Endodermal cell (in vitro differentiated cells): ENCODE data around the gene GRB14. TPM values are rescaled to one million over a fixed set of nuclear protein-coding genes. Genes with fewer than 3 reads are reported as not detected.

Experiments used
- DNase-seq: peaks from one replicate; pipeline ENCODE4 v3.0.0-alpha.2; 2017
- H3K27ac ChIP-seq: 2 replicates; pipeline ENCODE4 v1.5.1; 2013; ENCODE audit warnings: mild to moderate bottlenecking, low read depth, low read length, moderate library complexity
- H3K27me3 ChIP-seq: 2 replicates; pipeline ENCODE4 v1.6.1; 2013; ENCODE audit warnings: mild to moderate bottlenecking, low read length, moderate library complexity; ENCODE audit not compliant: insufficient read depth, control insufficient read depth, poor library complexity, severe bottlenecking
- H3K36me3 ChIP-seq: 2 replicates; pipeline ENCODE4 v1.7.0; 2013; ENCODE audit warnings: mild to moderate bottlenecking, low read length, moderate library complexity; ENCODE audit not compliant: control insufficient read depth, insufficient read depth
- H3K4me1 ChIP-seq: one replicate; pipeline ENCODE4 v1.7.0; 2013; ENCODE audit warnings: low read length; ENCODE audit not compliant: control insufficient read depth, insufficient read depth
- H3K4me3 ChIP-seq: 2 replicates; pipeline ENCODE4 v1.5.1; 2013; ENCODE audit warnings: mild to moderate bottlenecking, low read length, moderate library complexity
- H3K9ac ChIP-seq: 2 replicates; pipeline ENCODE4 v1.6.1; 2013; ENCODE audit warnings: mild to moderate bottlenecking, low read length, moderate library complexity; ENCODE audit not compliant: poor library complexity, severe bottlenecking; ENCODE audit errors: extremely low read depth
- H3K9me3 ChIP-seq: 2 replicates; pipeline ENCODE4 v1.6.1; 2013; ENCODE audit warnings: mild to moderate bottlenecking, low read length, moderate library complexity; ENCODE audit not compliant: control insufficient read depth
- H3K27ac Mint-ChIP-seq: 2 replicates; pipeline ENCODE4 v1.8.0; 2020; ENCODE audit warnings: mixed read lengths
- H3K27me3 Mint-ChIP-seq: 2 replicates; pipeline ENCODE4 v1.8.0; 2021; ENCODE audit warnings: mild to moderate bottlenecking, mixed read lengths; ENCODE audit not compliant: insufficient read depth
- H3K36me3 Mint-ChIP-seq: 2 replicates; pipeline ENCODE4 v1.8.0; 2020; ENCODE audit warnings: low read depth, mixed read lengths
- H3K4me1 Mint-ChIP-seq: 2 replicates; pipeline ENCODE4 v1.8.0; 2020; ENCODE audit warnings: mixed read lengths
- H3K4me3 Mint-ChIP-seq: 2 replicates; pipeline ENCODE4 v1.8.0; 2020; ENCODE audit warnings: mild to moderate bottlenecking, moderate library complexity, mixed read lengths
- H3K9me3 Mint-ChIP-seq: 2 replicates; pipeline ENCODE4 v1.8.0; 2020; ENCODE audit warnings: mild to moderate bottlenecking, mixed read lengths
- whole genome bisulfite sequencing, 2 experiments: methylation state at CpG; one replicate each; pipeline versions ENCODE4 v1.1.5 to v1.1.7; 2013; ENCODE audit warnings: missing lambda C conversion rate in 2 of 2, mixed read lengths in 1 of 2; ENCODE audit not compliant: insufficient coverage in 1 of 2, insufficient read length in 1 of 2; 5-methylcytosine and 5-hydroxymethylcytosine counted together
- total RNA-seq, 2 donors: library from RNA; stranded (reverse); fragmentation: NEBNext Ultra II Directional in 1 of 2; extraction: Animal tissue kit (Norgen Biotek cat#: 25700) in 1 of 2; gene quantifications; 2 replicates in 1 of 2; 3 replicates in 1 of 2; pipeline ENCODE4 v1.2.1, GENCODE V29; 2021
- TF ChIP-seq, protein P1 (sequence below): fragments of 200-600 bp; sonication (generic); conservative IDR thresholded peaks from 2 replicates; pipeline ENCODE4 v1.5.0; 2021; ENCODE audit warnings: antibody characterized with exemption, mild to moderate bottlenecking

The GRB14 gene
- total RNA-seq, 2 donors from 2014 or later = 16.5 to 21.4 TPM

GRCh38 chr2:164568317-164568716 lies 53.0 kb downstream of the GRB14 start:
- H3K9ac ChIP-seq = no peak overlapping the region
- no peak for DNase-seq
- H3K4me1 ChIP-seq = no peaks in the 10 kb centered on the region
- Mint-ChIP-seq H3K9me3 (no peaks in the 10 kb centered on the region), H3K27ac (no peak overlapping the region), H3K27me3 (no peaks in the 10 kb centered on the region), H3K4me1 (no peaks in the 10 kb centered on the region), H3K36me3 (no peaks in the 10 kb centered on the region), H3K4me3 (no peak overlapping the region)
- no peak overlapping the region for H3K27ac ChIP-seq
- no peaks in the 10 kb centered on the region for H3K9me3 ChIP-seq
- TF ChIP-seq, protein P1, sequence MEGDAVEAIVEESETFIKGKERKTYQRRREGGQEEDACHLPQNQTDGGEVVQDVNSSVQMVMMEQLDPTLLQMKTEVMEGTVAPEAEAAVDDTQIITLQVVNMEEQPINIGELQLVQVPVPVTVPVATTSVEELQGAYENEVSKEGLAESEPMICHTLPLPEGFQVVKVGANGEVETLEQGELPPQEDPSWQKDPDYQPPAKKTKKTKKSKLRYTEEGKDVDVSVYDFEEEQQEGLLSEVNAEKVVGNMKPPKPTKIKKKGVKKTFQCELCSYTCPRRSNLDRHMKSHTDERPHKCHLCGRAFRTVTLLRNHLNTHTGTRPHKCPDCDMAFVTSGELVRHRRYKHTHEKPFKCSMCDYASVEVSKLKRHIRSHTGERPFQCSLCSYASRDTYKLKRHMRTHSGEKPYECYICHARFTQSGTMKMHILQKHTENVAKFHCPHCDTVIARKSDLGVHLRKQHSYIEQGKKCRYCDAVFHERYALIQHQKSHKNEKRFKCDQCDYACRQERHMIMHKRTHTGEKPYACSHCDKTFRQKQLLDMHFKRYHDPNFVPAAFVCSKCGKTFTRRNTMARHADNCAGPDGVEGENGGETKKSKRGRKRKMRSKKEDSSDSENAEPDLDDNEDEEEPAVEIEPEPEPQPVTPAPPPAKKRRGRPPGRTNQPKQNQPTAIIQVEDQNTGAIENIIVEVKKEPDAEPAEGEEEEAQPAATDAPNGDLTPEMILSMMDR = no peak
- no peaks in the 10 kb centered on the region for H3K27me3 ChIP-seq
- H3K4me3 ChIP-seq = no peak overlapping the region
- no peaks in the 10 kb centered on the region for H3K36me3 ChIP-seq
- WGBS, 2 experiments = 91 to 94% methylated on average over 5 of the region's 5 CpGs

DNA sequence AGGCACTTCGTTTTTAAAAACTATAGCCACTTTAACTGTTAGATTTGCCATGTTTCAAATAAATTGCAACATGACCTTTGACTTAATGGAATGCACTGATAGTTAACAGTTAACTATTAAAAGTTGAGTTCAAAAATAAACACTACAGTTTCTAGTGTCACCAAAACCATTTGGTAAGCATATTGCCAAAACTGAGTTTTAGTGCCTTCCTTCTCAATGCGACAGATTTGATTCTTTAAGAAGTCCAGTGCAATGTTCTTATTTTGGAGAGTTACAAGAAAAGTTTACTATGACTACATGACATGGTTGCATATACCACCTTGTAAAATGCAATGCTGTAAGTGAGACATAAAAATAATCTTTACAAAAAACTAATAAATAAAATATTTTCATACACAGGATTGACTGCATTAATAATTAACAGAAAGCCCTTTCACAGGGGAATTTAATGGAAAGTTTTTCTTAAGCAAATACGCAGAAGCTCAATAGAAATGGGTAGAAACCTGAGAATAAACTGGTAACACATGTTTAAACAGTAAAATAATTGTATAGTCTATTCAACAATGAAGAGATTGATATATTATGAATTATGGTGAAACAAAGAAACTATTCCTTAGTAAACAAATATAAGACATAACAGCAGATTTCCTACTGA lies 53.8 kb downstream of the GRB14 start:
- TF ChIP-seq, protein P1 = no peak
- Histone ChIP-seq H3K4me3 (no peak overlapping the region), H3K9me3 (no peaks in the 10 kb centered on the region), H3K9ac (no peak overlapping the region), H3K27me3 (no peaks in the 10 kb centered on the region), H3K27ac (no peak overlapping the region), H3K4me1 (no peaks in the 10 kb centered on the region), H3K36me3 (no peaks in the 10 kb centered on the region)
- no peaks in the 10 kb centered on the region for H3K36me3 Mint-ChIP-seq
- no peaks in the 10 kb centered on the region for H3K9me3 Mint-ChIP-seq
- H3K27me3 Mint-ChIP-seq = no peaks in the 10 kb centered on the region
- no peak for DNase-seq
- H3K4me1 Mint-ChIP-seq = no peaks in the 10 kb centered on the region
- WGBS, 2 experiments = 86 to 100% methylated on average over 1 to 3 of the region's 3 CpGs
- H3K27ac Mint-ChIP-seq = no peak overlapping the region
- H3K4me3 Mint-ChIP-seq = no peak overlapping the region

DNA sequence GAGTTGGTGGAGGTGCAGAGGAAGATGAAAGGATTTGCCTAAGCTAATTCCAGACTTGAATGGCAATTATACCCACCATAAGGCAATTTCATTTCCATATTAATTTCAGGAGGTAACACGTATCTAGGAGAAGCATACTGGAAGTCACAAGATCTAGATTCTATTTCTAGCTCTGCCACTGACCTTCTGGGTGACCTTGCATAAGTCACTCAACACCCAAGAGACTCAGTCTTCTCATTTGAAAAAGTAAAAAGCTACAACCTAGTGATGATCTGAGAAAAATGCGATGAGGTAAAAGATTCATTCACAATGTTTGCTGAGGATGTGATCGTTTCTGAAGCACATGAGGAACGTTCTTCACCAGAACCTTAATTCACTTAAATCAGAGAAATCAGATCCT lies 55.9 kb downstream of the GRB14 start:
- Histone ChIP-seq H3K9me3 (no peaks in the 10 kb centered on the region), H3K27ac (no peak overlapping the region), H3K4me3 (no peak overlapping the region), H3K36me3 (no peaks in the 10 kb centered on the region), H3K9ac (no peak overlapping the region), H3K27me3 (no peaks in the 10 kb centered on the region), H3K4me1 (no peaks in the 10 kb centered on the region)
- WGBS, 2 experiments = 88 to 93% methylated on average over 2 to 4 of the region's 4 CpGs
- TF ChIP-seq, protein P1 = no peak
- Mint-ChIP-seq H3K36me3 (no peaks in the 10 kb centered on the region), H3K9me3 (no peaks in the 10 kb centered on the region), H3K4me3 (no peak overlapping the region), H3K27ac (no peak overlapping the region), H3K4me1 (no peaks in the 10 kb centered on the region), H3K27me3 (no peaks in the 10 kb centered on the region)
- no peak for DNase-seq
